ENCODE results near the gene TATDN2.

DNA sequence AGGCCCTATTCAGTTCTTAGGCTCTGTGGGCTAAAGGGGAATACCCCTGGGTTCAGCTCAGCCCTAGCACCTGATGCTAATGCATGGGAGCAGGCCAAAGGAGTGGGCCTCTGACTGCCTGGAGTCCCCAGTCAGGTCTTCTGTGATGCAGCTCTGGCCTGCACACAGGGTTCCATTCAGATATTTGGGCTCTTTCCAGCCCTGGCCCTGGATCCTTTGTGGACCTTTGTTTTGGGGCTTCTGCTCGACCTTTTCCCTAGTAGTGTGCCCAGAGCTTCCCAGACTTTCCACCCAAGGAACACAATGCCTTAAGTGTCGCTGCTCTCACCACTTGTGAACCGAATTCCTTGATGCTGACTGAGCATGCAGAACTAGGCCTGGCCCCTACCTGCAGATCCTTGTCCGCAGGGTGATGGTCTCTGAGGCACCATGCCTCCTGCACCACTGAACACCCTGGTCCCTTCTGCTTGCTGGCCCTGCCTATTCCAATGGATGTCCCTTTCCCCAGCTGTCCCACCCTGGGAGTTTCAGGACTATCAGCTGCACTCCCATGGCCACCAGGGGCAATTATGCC is 67.6 kb downstream of the TATDN2 start:
- TF ChIP-seq POLR2A (IDR thresholded peaks at IDR 0.05; ENCODE audit: low read length) (no peak), RNF2 (IDR thresholded peaks at IDR 0.05; ENCODE audit: borderline replicate concordance, low read depth) (no peak), KDM1A (IDR thresholded peaks at IDR 0.05; ENCODE audit: low read depth) (no peak), SREBF2 (IDR thresholded peaks at IDR 0.05) (no peak)
